H1 (cell line): ENCODE results near the gene TXNDC11. TPM values are rescaled to one million over a fixed set of nuclear protein-coding genes. Genes with fewer than 3 reads are reported as not detected.

Experiments used
- CTCF ChIA-PET: fragments of 300-600 bp; sonication (Branson Sonifier 250); formaldehyde crosslinking; loops from one replicate; lab custom pipeline; 2021; ENCODE audit not compliant: partially characterized antibody; lab: Charles Lee
- POLR2A ChIA-PET: fragments of 300-600 bp; sonication (Branson Sonifier 250); formaldehyde crosslinking; loops from one replicate; lab custom pipeline; 2021; ENCODE audit warnings: inconsistent platforms; ENCODE audit not compliant: partially characterized antibody; lab: Charles Lee
- DNase-seq, 2 experiments: peaks; one replicate each; pipeline versions ENCODE4 v3.0.0 to v3.0.0-alpha.2; 2010 to 2022; ENCODE audit warnings: low spot score in 2 of 2, low read depth in 1 of 2, mixed read lengths in 1 of 2
- FAIRE-seq: peaks from 2 replicates; lab custom pipeline; 2011; peaks lifted over from hg19 to GRCh38; lab: Jason Lieb, UNC
- H2AFZ ChIP-seq: 2 replicates; pipeline ENCODE4 v1.8.1; 2012; ENCODE audit warnings: low read length, inconsistent platforms
- H2AK5ac ChIP-seq: 2 replicates; pipeline ENCODE4 v1.6.1; 2013; ENCODE audit warnings: low read depth, low read length
- H2BK120ac ChIP-seq: replicated peaks from 2 replicates; pipeline ENCODE3; 2013; ENCODE audit warnings: low read depth, low read length, inconsistent platforms
- H2BK12ac ChIP-seq: 2 replicates; pipeline ENCODE4 v1.6.1; 2013; ENCODE audit warnings: low read depth, low read length
- H2BK15ac ChIP-seq: 2 replicates; pipeline ENCODE4 v1.6.1; 2013; ENCODE audit warnings: low read length
- H2BK20ac ChIP-seq: 2 replicates; pipeline ENCODE4 v1.6.1; 2013; ENCODE audit warnings: low read length
- H2BK5ac ChIP-seq: 2 replicates; pipeline ENCODE4 v1.6.1; 2013; ENCODE audit warnings: low read depth, low read length
- H3K14ac ChIP-seq: 2 replicates; pipeline ENCODE4 v1.6.1; 2013; ENCODE audit warnings: inconsistent platforms; ENCODE audit not compliant: insufficient read length
- H3K18ac ChIP-seq: 2 replicates; pipeline ENCODE4 v1.6.1; 2013; ENCODE audit warnings: low read length; ENCODE audit errors: extremely low read depth
- H3K23ac ChIP-seq: 2 replicates; pipeline ENCODE4 v1.6.1; 2013; ENCODE audit warnings: inconsistent platforms; ENCODE audit not compliant: insufficient read length
- H3K23me2 ChIP-seq: 2 replicates; pipeline ENCODE4 v1.6.1; 2013; ENCODE audit warnings: low read depth, low read length
- H3K27ac ChIP-seq: 2 replicates; pipeline ENCODE4 v1.6.1; 2011; ENCODE audit warnings: low read depth, low read length, inconsistent platforms
- H3K27me3 ChIP-seq, 4 experiments: replicated peaks in 1 of 4; 1 replicate in 1 of 4; 2 replicates in 3 of 4; pipeline versions ENCODE4 v1.6.1 to v1.8.1; 2011 to 2013; ENCODE audit warnings: low read length in 3 of 4, mild to moderate bottlenecking in 3 of 4, inconsistent platforms in 2 of 4, mixed read lengths in 2 of 4, moderate library complexity in 1 of 4; ENCODE audit not compliant: control insufficient read depth in 3 of 4, insufficient read depth in 3 of 4; ENCODE audit errors: extremely low read depth in 1 of 4
- H3K36me3 ChIP-seq, 4 experiments: 2 replicates each; pipeline versions ENCODE4 v1.6.1 to v1.8.1; 2011 to 2013; ENCODE audit warnings: mild to moderate bottlenecking in 4 of 4, low read length in 3 of 4, moderate library complexity in 2 of 4, control low read depth in 1 of 4, inconsistent platforms in 1 of 4; ENCODE audit not compliant: insufficient read depth in 4 of 4, control insufficient read depth in 2 of 4
- H3K4ac ChIP-seq: replicated peaks from 2 replicates; pipeline ENCODE3; 2013; ENCODE audit warnings: low read length, low read depth, mixed read lengths, inconsistent platforms; ENCODE audit not compliant: insufficient read length
- H3K4me1 ChIP-seq, 4 experiments: replicated peaks in 1 of 4; 1 replicate in 1 of 4; 2 replicates in 3 of 4; pipeline versions ENCODE4 v1.6.1 to v1.8.1; 2011 to 2013; ENCODE audit warnings: low read length in 3 of 4, inconsistent platforms in 2 of 4, mixed read lengths in 1 of 4; ENCODE audit not compliant: insufficient read depth in 4 of 4, control insufficient read depth in 3 of 4
- H3K4me2 ChIP-seq, 2 experiments: 2 replicates each; pipeline versions ENCODE4 v1.6.1 to v1.8.1; 2011 to 2013; ENCODE audit warnings: low read depth in 2 of 2, low read length in 2 of 2, control low read depth in 1 of 2, inconsistent platforms in 1 of 2, mild to moderate bottlenecking in 1 of 2; ENCODE audit not compliant: insufficient read depth in 1 of 2
- H3K4me3 ChIP-seq, 4 experiments: fragments of 200-600, 300-600 bp in 1 of 4; sonication (generic), shearing (Covaris generic), sonication (Bioruptor Twin) in 1 of 4; 2 replicates each; pipeline versions ENCODE4 v1.5.1 to v1.8.1; 2011 to 2016; ENCODE audit warnings: low read length in 4 of 4, low read depth in 3 of 4, control low read depth in 2 of 4, inconsistent platforms in 2 of 4, mild to moderate bottlenecking in 2 of 4, mixed read lengths in 1 of 4, moderate library complexity in 1 of 4; ENCODE audit not compliant: insufficient read depth in 2 of 4; ENCODE audit errors: extremely low read depth in 1 of 4
- H3K56ac ChIP-seq: replicated peaks from 2 replicates; pipeline ENCODE3; 2013; ENCODE audit warnings: low read depth, mild to moderate bottlenecking, mixed read lengths, low read length, inconsistent platforms; ENCODE audit not compliant: insufficient read length
- H3K79me1 ChIP-seq: 2 replicates; pipeline ENCODE4 v1.6.1; 2013; ENCODE audit warnings: low read depth, low read length, control low read depth
- H3K79me2 ChIP-seq, 2 experiments: 2 replicates each; pipeline versions ENCODE4 v1.6.1 to v1.8.1; 2012 to 2013; ENCODE audit warnings: low read length in 2 of 2, mild to moderate bottlenecking in 2 of 2, inconsistent platforms in 1 of 2; ENCODE audit not compliant: insufficient read depth in 2 of 2, control insufficient read depth in 1 of 2
- H3K9ac ChIP-seq, 4 experiments: replicated peaks in 1 of 4; 1 replicate in 1 of 4; 2 replicates in 3 of 4; pipeline versions ENCODE4 v1.6.1 to v1.8.1; 2011 to 2013; ENCODE audit warnings: low read depth in 3 of 4, low read length in 3 of 4, control low read depth in 2 of 4, mild to moderate bottlenecking in 2 of 4, moderate library complexity in 2 of 4, inconsistent platforms in 1 of 4; ENCODE audit errors: extremely low read depth in 1 of 4
- H3K9me3 ChIP-seq, 2 experiments: 2 replicates each; pipeline versions ENCODE4 v1.6.1 to v1.8.1; 2012 to 2013; ENCODE audit warnings: mild to moderate bottlenecking in 2 of 2, moderate library complexity in 2 of 2, control low read depth in 1 of 2, inconsistent platforms in 1 of 2, low read depth in 1 of 2, low read length in 1 of 2, mixed read lengths in 1 of 2; ENCODE audit not compliant: insufficient read depth in 2 of 2
- H4K20me1 ChIP-seq, 2 experiments: replicated peaks in 1 of 2; 2 replicates each; pipeline versions ENCODE3 to v1.8.1; 2011 to 2013; ENCODE audit warnings: inconsistent platforms in 2 of 2, low read length in 2 of 2, mild to moderate bottlenecking in 1 of 2; ENCODE audit not compliant: insufficient read depth in 2 of 2, control insufficient read depth in 1 of 2
- H4K5ac ChIP-seq: 2 replicates; pipeline ENCODE4 v1.6.1; 2013; ENCODE audit warnings: low read length, low read depth, mixed read lengths, inconsistent platforms; ENCODE audit not compliant: insufficient read length
- H4K8ac ChIP-seq: 2 replicates; pipeline ENCODE4 v1.8.0; 2013; ENCODE audit warnings: mild to moderate bottlenecking, moderate library complexity, low read length, inconsistent platforms; ENCODE audit not compliant: insufficient read depth; ENCODE audit errors: extremely low read depth
- H4K91ac ChIP-seq: replicated peaks from 2 replicates; pipeline ENCODE3; 2013; ENCODE audit warnings: low read length, mixed read lengths, inconsistent platforms; ENCODE audit not compliant: insufficient read length
- BRCA1 ChIP-seq: IDR thresholded peaks from 2 replicates; pipeline ENCODE4 v1.6.1; 2012; ENCODE audit warnings: low read depth, low read length, improper control_type of control experiment
- CBX8 ChIP-seq: fragments of 300-800, 300-1000 bp; sonication (generic); IDR thresholded peaks from 2 replicates; pipeline ENCODE4 v1.7.1; 2016; ENCODE audit warnings: low read depth, low read length, borderline replicate concordance
- CTBP2 ChIP-seq: IDR thresholded peaks from 2 replicates; pipeline ENCODE4 v1.7.0; 2011; ENCODE audit warnings: borderline replicate concordance, mild to moderate bottlenecking, moderate library complexity, mixed read lengths, low read length; ENCODE audit not compliant: insufficient read depth, insufficient read length
- EGR1 ChIP-seq: IDR thresholded peaks from 2 replicates; pipeline ENCODE4 v1.6.1; 2011; ENCODE audit warnings: low read depth, low read length, borderline replicate concordance
- NANOG ChIP-seq: IDR thresholded peaks from 2 replicates; pipeline ENCODE4 v1.6.1; 2011; ENCODE audit warnings: low read length, low read depth, mild to moderate bottlenecking, inconsistent platforms; ENCODE audit not compliant: insufficient read depth, poor library complexity, severe bottlenecking
- RFX5 ChIP-seq: IDR thresholded peaks from 2 replicates; pipeline ENCODE4 v1.6.1; 2011; ENCODE audit warnings: low read depth, low read length, improper control_type of control experiment, borderline replicate concordance
- SIRT6 ChIP-seq: IDR thresholded peaks from one replicate; pipeline ENCODE4 v1.7.1; 2012; ENCODE audit warnings: low read length, inconsistent platforms
- SIX5 ChIP-seq: IDR thresholded peaks from 2 replicates; pipeline ENCODE4 v1.6.1; 2011; ENCODE audit warnings: mild to moderate bottlenecking, low read depth, low read length
- ZNF274 ChIP-seq: IDR thresholded peaks from 2 replicates; pipeline ENCODE4 v1.7.0; 2012; ENCODE audit warnings: low read length, borderline replicate concordance; ENCODE audit errors: extremely low read depth
- WGBS, 2 experiments: shearing (Covaris generic) in 1 of 2; methylation state at CpG; one replicate each; pipeline versions ENCODE4 v1.1.6 to v1.1.7; 2013 to 2015; ENCODE audit warnings: low lambda C conversion rate in 2 of 2, mixed read lengths in 2 of 2, inconsistent platforms in 1 of 2, low coverage in 1 of 2, missing lambda C conversion rate in 1 of 2; ENCODE audit not compliant: insufficient replicate concordance in 2 of 2, insufficient coverage in 1 of 2, insufficient read length in 1 of 2; ENCODE audit errors: extremely low coverage in 1 of 2, missing lambda C conversion rate in 1 of 2; 5-methylcytosine and 5-hydroxymethylcytosine counted together
- polyA plus RNA-seq, 7 experiments: library from polyadenylated mRNA; depleted of rRNA in 3 of 7; stranded (reverse) in 5 of 7; unstranded in 2 of 7; fragments of >200 nt in 5 of 7; fragments of 200-250 nt in 2 of 7; gene quantifications; 1 replicate in 5 of 7; 2 replicates in 1 of 7; 4 replicates in 1 of 7; pipeline versions ENCODE4 v1.2.1 to v1.2.3, GENCODE V29; 2011 to 2013; ENCODE audit warnings: missing spikeins in 2 of 7, mixed read lengths in 2 of 7
- total RNA-seq: library from RNA; stranded (reverse); fragmentation: NEBNext Ultra II Directional; extraction: Animal tissue kit (Norgen Biotek cat#: 25700); gene quantifications from 2 replicates; pipeline ENCODE4 v1.2.1, GENCODE V29; 2021

Gene TXNDC11
- total and polyA plus RNA-seq, 2 of the 8 experiments (the other 6 are each of a cell fraction or from before 2014, with no cell fraction given) = 13.5 to 13.8 TPM

DNA sequence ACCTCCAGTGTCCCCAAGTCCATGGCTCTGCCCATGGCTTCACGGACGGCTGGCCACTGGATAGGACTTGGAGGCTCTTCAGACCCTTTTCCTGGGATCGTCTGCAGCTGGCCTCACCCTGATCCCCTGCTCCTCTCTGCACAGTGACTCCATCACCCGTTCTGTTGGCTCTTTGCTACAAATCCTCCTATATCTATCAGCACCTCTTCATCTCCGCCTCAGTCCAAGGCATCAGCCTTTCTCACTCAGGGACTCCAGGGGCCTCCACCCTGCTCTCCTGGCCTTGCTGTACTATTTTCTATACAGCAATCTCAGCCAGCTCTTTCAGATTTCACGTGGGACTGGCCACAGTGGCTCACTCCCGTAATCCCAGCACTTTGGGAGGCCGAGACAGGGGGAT is 85.1 kb downstream of the TXNDC11 start:
- Histone ChIP-seq H3K23ac (no peak overlapping the region), H3K79me1 (no peaks in the 10 kb centered on the region), H3K56ac (no peak overlapping the region), H2BK5ac (peak overlapping the region; percentile 66; the same call in 1 of the 2 replicates), H4K8ac (no peak overlapping the region), H3K4me2 (no peak overlapping the region), H3K18ac (no peak overlapping the region), H4K20me1 (no peaks in the 10 kb centered on the region), H3K4ac (no peak overlapping the region), H3K4me1 (peaks cover 0 to 8% (median 6%) of the 10 kb centered on the region in 4 experiments; a peak in 5 of 7 replicates), H2AFZ (no peak overlapping the region), H4K91ac (no peak overlapping the region)
- no peak for DNase-seq
- POLR2A ChIA-PET = interaction anchor here (0.7 kb wide), 1 partner anchor 9 kb away, joined by 3 read pairs; no protein-coding TSS in a partner anchor
- TF ChIP-seq RFX5 = no peak
- no peak for TF ChIP-seq ZNF274
- TF ChIP-seq SIRT6 = no peak
- no peak for TF ChIP-seq NANOG
- no peak for TF ChIP-seq EGR1
- no peak for TF ChIP-seq SIX5
- TF ChIP-seq CBX8 = no peak
- TF ChIP-seq CTBP2 = no peak
- TF ChIP-seq BRCA1 = no peak
- TF ChIP-seq, all 59 proteins: peak for 0
- H2BK20ac ChIP-seq = no peak overlapping the region
- FAIRE-seq = no peak
- H3K23me2 ChIP-seq = no peaks in the 10 kb centered on the region
- no peak overlapping the region for H2AK5ac ChIP-seq
- no peak overlapping the region for H3K14ac ChIP-seq
- H3K9ac ChIP-seq = no peak overlapping the region
- H3K4me3 ChIP-seq = no peak overlapping the region
- 96% methylated on average over 8 of the region's 8 CpGs; no CpG with 5 or more reads in 1 of the 2 experiments for WGBS, 2 experiments
- H2BK12ac ChIP-seq = peak overlapping the region; percentile 60; the same call in 1 of the 2 replicates
- no peaks in the 10 kb centered on the region for H3K79me2 ChIP-seq
- H3K27ac ChIP-seq = no peak overlapping the region
- H3K9me3 ChIP-seq = no peaks in the 10 kb centered on the region
- CTCF ChIA-PET = no interaction called here
- H3K27me3 ChIP-seq = no peaks in the 10 kb centered on the region
- no peaks in the 10 kb centered on the region for H3K36me3 ChIP-seq
- H2BK15ac ChIP-seq = 0 out of 2 replicates have a peak overlapping the region, but pooled peaks have one; percentile 95
- H4K5ac ChIP-seq = no peak overlapping the region
- H2BK120ac ChIP-seq = no peak overlapping the region
